Erythroblast (primary cell): ENCODE measurements around the gene C3.

Experiments used
- GATA1 ChIP-seq: IDR thresholded peaks from 2 replicates; pipeline ENCODE4 v1.6.1; 2011; ENCODE audit warnings: low read depth, mild to moderate bottlenecking, control low read depth, low read length, moderate library complexity
- POLR2A ChIP-seq: IDR thresholded peaks from 2 replicates; pipeline ENCODE4 v1.6.1; 2011; ENCODE audit warnings: mild to moderate bottlenecking, low read length

DNA sequence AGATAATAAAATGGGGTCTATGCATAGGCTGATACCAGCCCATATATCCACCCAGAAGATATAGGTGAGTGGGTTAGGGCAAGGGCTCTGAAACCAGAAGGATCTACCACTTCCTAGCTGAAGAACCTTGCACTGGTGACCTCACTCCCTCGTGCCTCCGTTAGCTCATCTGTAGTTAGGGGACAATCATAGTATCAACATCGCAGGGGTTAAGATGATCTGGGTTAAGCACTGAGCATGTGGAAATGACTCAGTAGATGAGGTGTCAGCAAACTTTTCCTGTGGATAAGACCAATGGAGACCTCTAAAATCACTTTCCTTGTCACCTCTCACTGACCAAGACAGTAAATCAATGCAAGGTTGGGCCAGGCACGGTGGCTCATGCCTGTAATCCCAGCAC, 81.0 kb downstream of the C3 start:
- TF ChIP-seq POLR2A (no peak), GATA1 (no peak)
